Panc1 (cell line): ENCODE results near the gene TTC13.
A peak's percentile ranks its signal among the peaks of the same experiment; 100 is the strongest.

Experiments
- CTCF ChIP-seq: fragments of 450-650 bp; IDR thresholded peaks from 2 replicates; pipeline ENCODE4 v1.5.1; 2017; ENCODE audit warnings: mild to moderate bottlenecking
- POLR2AphosphoS5 ChIP-seq: IDR thresholded peaks from 2 replicates; pipeline ENCODE4 v1.6.1; 2012; ENCODE audit warnings: mild to moderate bottlenecking, low read depth, low read length, moderate library complexity
- REST ChIP-seq, 2 experiments: IDR thresholded peaks; 2 replicates each; pipeline ENCODE4 v1.6.1; 2011 to 2012; ENCODE audit warnings: low read depth in 2 of 2, control low read depth in 1 of 2, low read length in 1 of 2, mild to moderate bottlenecking in 1 of 2, moderate library complexity in 1 of 2; ENCODE audit not compliant: insufficient read depth in 1 of 2
- SIN3A ChIP-seq: IDR thresholded peaks from 2 replicates; pipeline ENCODE4 v1.6.1; 2012; ENCODE audit warnings: low read depth, mild to moderate bottlenecking, low read length, moderate library complexity, borderline replicate concordance; ENCODE audit not compliant: insufficient read depth
- TCF7L2 ChIP-seq: IDR thresholded peaks from 2 replicates; pipeline ENCODE4 v1.6.1; 2011; ENCODE audit warnings: mild to moderate bottlenecking, low read depth, low read length, inconsistent platforms

- no peak for TF ChIP-seq CTCF
- 0 out of 2 replicates have a peak, but pooled peaks have one; percentile 63 for TF ChIP-seq SIN3A
- TF ChIP-seq POLR2AphosphoS5: 0 out of 2 replicates have a peak, but pooled peaks have one; percentile 45
- TF ChIP-seq REST (IDR thresholded peaks at IDR 0.05; ENCODE audit: insufficient read depth in 1 of 2, low read depth in 2 of 2, low read length in 1 of 2): no peak
- no peak for TF ChIP-seq TCF7L2
Measured at GRCh38 chr1:230867903-230868735, 110.5 kb downstream of the TTC13 start, which contains the start of gene C1orf198.
